MCF 10A (cell line): Measurements from ENCODE around the gene ALG11. TPM values are rescaled to one million over a fixed set of nuclear protein-coding genes. Genes with fewer than 3 reads are reported as not detected.

Source experiments
- BruUV-seq: library from RNA; stranded (reverse); fragments of 400-500 nt; replicated peaks from 2 replicates; lab custom pipeline; 2021; lab: Mats Ljungman, UMichigan
- CTCF ChIA-PET: fragments of 300-600 bp; sonication (Branson Sonifier 250); formaldehyde crosslinking; extraction: SDS; loops from one replicate; lab custom pipeline; 2021; ENCODE audit warnings: antibody characterized with exemption, inconsistent platforms; lab: Yijun Ruan, JAX
- POLR2A ChIA-PET: fragments of 300-600, 350-650 bp; sonication (Branson Sonifier 250); formaldehyde crosslinking; extraction: SDS; loops from one replicate; lab custom pipeline; 2020; ENCODE audit warnings: antibody characterized with exemption, inconsistent platforms; lab: Yijun Ruan, JAX
- DNase-seq: peaks from one replicate; pipeline ENCODE4 v3.0.0-alpha.2; 2018; ENCODE audit not compliant: unreplicated experiment
- H3K27ac Mint-ChIP-seq: one replicate; pipeline ENCODE4 v1.8.0; 2022; ENCODE audit warnings: mild to moderate bottlenecking, low read depth, mixed read lengths; ENCODE audit not compliant: unreplicated experiment
- H3K27me3 Mint-ChIP-seq: one replicate; pipeline ENCODE4 v1.8.0; 2022; ENCODE audit warnings: mixed read lengths; ENCODE audit not compliant: insufficient read depth, unreplicated experiment
- H3K36me3 Mint-ChIP-seq: one replicate; pipeline ENCODE4 v1.8.0; 2022; ENCODE audit warnings: mild to moderate bottlenecking, moderate library complexity, mixed read lengths; ENCODE audit not compliant: insufficient read depth, unreplicated experiment
- H3K4me1 Mint-ChIP-seq: one replicate; pipeline ENCODE4 v1.8.0; 2022; ENCODE audit warnings: mixed read lengths; ENCODE audit not compliant: insufficient read depth, unreplicated experiment
- H3K4me3 Mint-ChIP-seq: one replicate; pipeline ENCODE4 v1.8.0; 2022; ENCODE audit warnings: mild to moderate bottlenecking, moderate library complexity, mixed read lengths; ENCODE audit not compliant: unreplicated experiment
- H3K9me3 Mint-ChIP-seq: one replicate; pipeline ENCODE4 v1.8.0; 2022; ENCODE audit warnings: mixed read lengths; ENCODE audit not compliant: unreplicated experiment
- intact Hi-C: fragments of 100-400 bp; cut with micrococcal nuclease; formaldehyde crosslinking; loops from 2 replicates; pipeline ENCODE4 v1.14.1; 2022
- total RNA-seq: library from RNA; stranded (reverse); gene quantifications from 2 replicates; pipeline ENCODE4 v1.2.3, GENCODE V29; 2022
- TF ChIP-seq, protein P1 (sequence below): fragments of 200-600 bp; IDR thresholded peaks from one replicate; pipeline ENCODE4 v1.8.0; 2022; ENCODE audit warnings: antibody characterized with exemption, mild to moderate bottlenecking; ENCODE audit not compliant: unreplicated experiment

Gene ALG11
- total RNA-seq, 1 experiment from 2014 or later = 33.3 TPM

DNA sequence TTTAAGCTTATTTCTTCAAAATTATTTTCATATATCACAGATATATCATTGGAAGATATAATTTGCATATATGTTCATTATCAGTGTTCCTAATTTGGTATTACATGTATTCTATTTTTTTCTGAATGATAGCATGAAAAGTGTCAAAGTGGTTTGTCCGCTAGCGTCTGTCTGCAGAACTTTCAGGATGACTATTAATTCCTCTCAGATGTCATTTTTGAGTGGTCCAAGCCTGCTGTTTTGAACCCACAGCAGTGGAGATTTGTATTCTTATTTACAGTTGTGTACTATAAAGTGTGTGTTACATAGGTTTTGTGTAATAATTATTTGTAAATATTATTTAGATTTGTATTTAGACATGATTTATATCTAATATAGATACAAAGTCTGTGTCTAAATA, 20.8 kb downstream of the ALG11 start:
- Mint-ChIP-seq H3K9me3 (peaks cover 7% of the 10 kb centered on the region), H3K4me1 (peaks cover 9% of the 10 kb centered on the region), H3K4me3 (no peak overlapping the region), H3K27me3 (no peaks in the 10 kb centered on the region), H3K36me3 (peaks cover 23% of the 10 kb centered on the region), H3K27ac (no peak overlapping the region)
- TF ChIP-seq, protein P1, sequence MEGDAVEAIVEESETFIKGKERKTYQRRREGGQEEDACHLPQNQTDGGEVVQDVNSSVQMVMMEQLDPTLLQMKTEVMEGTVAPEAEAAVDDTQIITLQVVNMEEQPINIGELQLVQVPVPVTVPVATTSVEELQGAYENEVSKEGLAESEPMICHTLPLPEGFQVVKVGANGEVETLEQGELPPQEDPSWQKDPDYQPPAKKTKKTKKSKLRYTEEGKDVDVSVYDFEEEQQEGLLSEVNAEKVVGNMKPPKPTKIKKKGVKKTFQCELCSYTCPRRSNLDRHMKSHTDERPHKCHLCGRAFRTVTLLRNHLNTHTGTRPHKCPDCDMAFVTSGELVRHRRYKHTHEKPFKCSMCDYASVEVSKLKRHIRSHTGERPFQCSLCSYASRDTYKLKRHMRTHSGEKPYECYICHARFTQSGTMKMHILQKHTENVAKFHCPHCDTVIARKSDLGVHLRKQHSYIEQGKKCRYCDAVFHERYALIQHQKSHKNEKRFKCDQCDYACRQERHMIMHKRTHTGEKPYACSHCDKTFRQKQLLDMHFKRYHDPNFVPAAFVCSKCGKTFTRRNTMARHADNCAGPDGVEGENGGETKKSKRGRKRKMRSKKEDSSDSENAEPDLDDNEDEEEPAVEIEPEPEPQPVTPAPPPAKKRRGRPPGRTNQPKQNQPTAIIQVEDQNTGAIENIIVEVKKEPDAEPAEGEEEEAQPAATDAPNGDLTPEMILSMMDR = no peak
- POLR2A ChIA-PET = interaction anchor here (0.7 to 1.6 kb wide), 2 partner anchors 20 to 71 kb away, joined by 3 to 4 read pairs; partner anchors contain the start of gene ALG11
- CTCF ChIA-PET = no interaction called here
- intact Hi-C loops = no loop called here
- no TSS peak for BruUV-seq
- no peak for DNase-seq

DNA sequence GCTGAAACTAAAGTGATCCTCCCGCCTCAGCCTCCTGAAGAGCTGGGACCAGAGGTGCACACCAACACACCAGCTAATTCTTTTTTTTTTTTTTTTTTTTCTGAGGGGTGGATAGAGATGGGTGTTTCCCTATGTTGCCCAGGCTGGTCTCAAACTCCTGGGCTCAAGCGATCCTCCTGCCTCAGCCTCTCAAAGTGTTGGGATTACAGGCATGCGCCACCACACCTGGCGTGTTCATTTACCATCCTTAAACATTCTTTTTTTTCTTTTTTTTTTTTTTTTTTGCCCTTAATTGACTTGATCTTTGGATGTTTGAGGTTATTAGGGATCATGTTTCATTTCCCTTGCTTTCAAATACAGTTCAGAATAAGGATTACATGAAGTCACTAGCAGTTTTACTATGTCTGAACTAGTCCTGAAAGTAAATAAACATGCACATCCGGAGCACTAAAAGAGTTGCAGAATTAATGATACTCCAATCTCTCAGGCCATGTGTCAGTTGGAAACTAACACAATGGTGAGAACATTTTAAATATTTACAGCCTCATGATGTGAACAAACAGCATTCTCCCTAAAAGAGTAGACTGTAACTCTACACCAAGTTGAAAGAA, 22.5 kb downstream of the ALG11 start:
- ChIA-PET CTCF (interaction anchor here (0.6 to 0.7 kb wide), 4 partner anchors 13 to 1155 kb away, joined by 3 to 6 read pairs (median 3); no protein-coding TSS in a partner anchor), POLR2A (no interaction called here)
- intact Hi-C loops = no loop called here
- no TSS peak for BruUV-seq
- H3K27me3 Mint-ChIP-seq = no peaks in the 10 kb centered on the region
- H3K4me1 Mint-ChIP-seq = peaks cover 2% of the 10 kb centered on the region
- H3K9me3 Mint-ChIP-seq = no peaks in the 10 kb centered on the region
- no peak overlapping the region for H3K4me3 Mint-ChIP-seq
- peaks cover 11% of the 10 kb centered on the region for H3K36me3 Mint-ChIP-seq
- no peak overlapping the region for H3K27ac Mint-ChIP-seq
- DNase-seq = no peak
- TF ChIP-seq, protein P1 = no peak

DNA sequence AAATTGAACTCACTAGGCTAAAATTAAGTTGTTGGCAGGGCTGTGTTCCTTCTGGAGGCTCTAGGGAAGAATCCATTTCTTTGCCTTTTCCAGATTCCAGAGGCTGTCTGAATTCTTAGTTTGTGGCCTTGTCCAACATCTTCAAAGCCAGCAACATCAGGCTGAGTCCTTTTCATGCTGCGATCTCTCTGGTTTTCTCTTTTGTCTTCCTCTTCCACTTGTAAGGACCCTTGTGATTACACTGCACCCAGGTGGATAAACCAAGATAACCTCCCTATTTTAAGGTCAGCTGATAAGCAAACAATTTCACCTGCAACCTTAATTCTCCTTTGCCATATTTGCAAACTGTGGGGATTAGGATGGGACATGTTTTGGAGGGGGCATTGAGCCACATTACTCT, 23.8 kb downstream of the ALG11 start:
- H3K4me3 Mint-ChIP-seq = no peak overlapping the region
- no peak overlapping the region for H3K27ac Mint-ChIP-seq
- no peaks in the 10 kb centered on the region for H3K4me1 Mint-ChIP-seq
- no TSS peak for BruUV-seq
- CTCF ChIA-PET = no interaction called here
- no peaks in the 10 kb centered on the region for H3K36me3 Mint-ChIP-seq
- H3K9me3 Mint-ChIP-seq = no peaks in the 10 kb centered on the region
- TF ChIP-seq, protein P1 = no peak
- H3K27me3 Mint-ChIP-seq = no peaks in the 10 kb centered on the region
- intact Hi-C loops = no loop called here
- DNase-seq = no peak
- POLR2A ChIA-PET = interaction anchor here (0.6 kb wide), 1 partner anchor 159 kb away, joined by 3 read pairs; no protein-coding TSS in a partner anchor

DNA sequence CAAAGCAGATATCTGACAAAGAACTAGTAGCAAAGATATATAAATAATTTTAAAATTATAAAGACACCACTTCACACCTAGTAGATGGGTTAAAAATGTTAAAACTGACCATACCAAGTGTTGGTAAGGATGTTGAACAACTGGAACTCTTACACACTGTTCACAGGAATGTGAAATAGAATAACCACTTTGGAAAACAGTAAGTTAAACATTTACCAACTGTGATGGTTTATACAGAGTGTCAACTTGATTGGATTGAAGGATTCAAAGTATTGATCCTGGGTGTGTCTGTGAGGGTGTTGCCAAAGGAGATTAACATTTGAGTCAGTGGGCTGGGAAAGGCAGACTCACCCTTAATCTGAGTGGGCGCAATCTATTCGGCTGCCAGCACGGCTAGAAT, 31.5 kb downstream of the ALG11 start:
- ChIA-PET CTCF (no interaction called here), POLR2A (no interaction called here)
- no peak for DNase-seq
- no TSS peak for BruUV-seq
- no peaks in the 10 kb centered on the region for H3K4me1 Mint-ChIP-seq
- intact Hi-C loops = no loop called here
- H3K27me3 Mint-ChIP-seq = no peaks in the 10 kb centered on the region
- H3K4me3 Mint-ChIP-seq = no peak overlapping the region
- H3K27ac Mint-ChIP-seq = no peak overlapping the region
- TF ChIP-seq, protein P1 = no peak
- H3K9me3 Mint-ChIP-seq = no peaks in the 10 kb centered on the region
- H3K36me3 Mint-ChIP-seq = no peaks in the 10 kb centered on the region
